ENCODE measurements around the gene JPH3.

GRCh38 chr16:87652799-87653198 lies 50.5 kb downstream of the JPH3 start:
- no peak for TF ChIP-seq EZH2 (IDR thresholded peaks at IDR 0.05; ENCODE audit: insufficient read depth, poor library complexity, severe bottlenecking)
- no peak for TF ChIP-seq EZH2phosphoT487 (IDR thresholded peaks at IDR 0.05; ENCODE audit: insufficient read depth, low read depth)
